GM18858 (cell line): ENCODE results near the gene ATG4C.
A peak's percentile ranks its signal among the peaks of the same experiment; 100 is the strongest.
"Not testable (repeated sequence)": the region's sequence is repeated elsewhere in the genome, so short reads cannot be mapped to it uniquely, and the experiment has no call there.

Source experiments
- ATAC-seq: cut with Tn5 transposase; IDR thresholded peaks from one replicate; pipeline ENCODE4 v1.9.1; 2021; ENCODE audit not compliant: unreplicated experiment

Gene ATG4C, protein sequence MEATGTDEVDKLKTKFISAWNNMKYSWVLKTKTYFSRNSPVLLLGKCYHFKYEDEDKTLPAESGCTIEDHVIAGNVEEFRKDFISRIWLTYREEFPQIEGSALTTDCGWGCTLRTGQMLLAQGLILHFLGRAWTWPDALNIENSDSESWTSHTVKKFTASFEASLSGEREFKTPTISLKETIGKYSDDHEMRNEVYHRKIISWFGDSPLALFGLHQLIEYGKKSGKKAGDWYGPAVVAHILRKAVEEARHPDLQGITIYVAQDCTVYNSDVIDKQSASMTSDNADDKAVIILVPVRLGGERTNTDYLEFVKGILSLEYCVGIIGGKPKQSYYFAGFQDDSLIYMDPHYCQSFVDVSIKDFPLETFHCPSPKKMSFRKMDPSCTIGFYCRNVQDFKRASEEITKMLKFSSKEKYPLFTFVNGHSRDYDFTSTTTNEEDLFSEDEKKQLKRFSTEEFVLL

DNA sequence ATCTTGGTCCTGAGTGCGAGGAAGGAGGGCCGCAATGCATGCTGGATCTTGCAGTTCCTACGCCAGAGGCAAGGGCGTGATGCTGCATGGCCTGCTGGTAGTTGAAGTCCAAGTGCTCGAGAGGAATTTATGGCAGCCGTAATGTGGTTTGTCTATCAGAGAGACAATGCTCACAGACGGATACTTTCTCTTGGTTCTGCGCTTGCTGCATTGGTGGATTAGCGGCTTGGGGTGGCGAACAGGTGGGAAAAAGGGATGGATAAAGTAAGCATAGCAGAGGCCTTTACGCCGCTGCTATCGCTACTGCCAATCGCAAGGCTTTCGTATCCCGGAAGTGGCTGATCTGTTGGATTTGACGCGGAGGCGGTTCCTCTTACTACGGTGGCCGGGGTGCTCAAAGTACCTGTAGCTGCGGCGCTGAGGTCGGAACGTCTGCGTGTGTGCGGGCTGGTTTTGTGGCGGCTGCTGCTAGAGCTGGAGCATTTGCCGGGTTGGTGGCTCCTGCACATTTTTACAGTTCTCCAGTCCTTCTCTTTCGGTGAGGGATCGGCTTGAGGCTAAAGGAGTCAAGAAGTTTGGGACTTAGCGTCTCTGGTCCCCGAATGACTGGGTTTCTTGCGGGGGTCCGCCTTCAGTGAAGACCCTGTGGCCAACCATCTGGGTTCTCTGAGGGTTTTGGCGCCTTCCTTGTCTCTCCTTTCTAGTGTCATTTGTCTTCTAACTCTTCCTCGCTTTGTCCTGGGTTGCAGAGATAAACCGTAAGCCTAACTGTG, at the start of gene ATG4C:
TSS of gene ATG4C (plus strand) at position 397 of the 773 bp plus-strand sequence. CDS start 19,655 bp downstream, outside the sequence.
- ATAC-seq: peak; percentile 82

DNA sequence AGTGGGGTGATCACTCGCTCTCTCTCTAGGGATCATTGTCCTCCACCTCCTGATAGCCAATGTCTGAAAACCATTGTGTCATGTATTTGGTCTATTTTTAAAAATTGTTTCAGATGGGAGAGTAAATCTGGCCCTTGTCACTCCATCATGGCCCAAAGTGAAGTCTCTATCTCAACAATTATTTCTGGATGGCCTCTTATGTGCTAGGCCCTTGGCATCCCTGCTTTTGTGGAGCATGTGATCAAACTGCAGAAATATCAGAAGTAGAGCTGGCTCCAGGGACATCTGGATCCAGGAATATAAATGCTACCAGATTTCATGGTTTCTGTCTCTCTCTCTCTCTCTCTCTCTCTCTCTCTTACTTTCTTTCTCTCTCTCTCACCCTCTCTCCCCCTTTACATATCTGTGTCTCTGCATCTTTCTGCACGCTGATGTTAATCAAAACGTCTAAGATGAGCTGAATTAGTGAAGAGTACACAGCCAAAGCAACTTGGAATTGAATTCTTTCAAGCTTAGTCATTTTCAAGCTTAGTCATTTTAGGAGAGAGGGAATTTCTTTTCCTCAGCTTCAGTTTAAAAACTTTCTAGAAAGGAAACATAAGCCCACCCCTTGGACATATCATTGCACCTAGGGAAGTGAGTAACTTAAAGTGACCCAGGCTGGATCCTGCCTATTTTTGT, 48.3 kb upstream of the ATG4C start:
- no peak for ATAC-seq

DNA sequence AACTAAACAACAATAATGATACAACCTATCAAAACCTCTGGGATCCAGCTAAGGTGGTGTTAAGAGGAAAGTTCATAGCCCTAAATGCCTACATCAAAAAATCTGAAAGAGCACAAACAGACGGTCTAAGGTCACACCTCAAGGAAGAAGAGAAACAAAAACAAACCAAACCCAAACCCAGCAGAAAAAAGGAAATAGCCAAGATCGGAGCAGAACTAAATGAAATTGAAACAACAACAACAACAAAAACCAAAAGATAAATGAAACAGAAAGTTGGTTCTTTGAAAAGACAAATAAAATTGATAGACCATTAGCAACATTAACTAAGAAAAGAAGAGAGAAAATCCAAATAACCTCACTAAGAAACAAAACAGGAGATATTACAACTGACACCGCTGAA, 43.2 kb upstream of the ATG4C start:
- not testable (repeated sequence) for ATAC-seq

DNA sequence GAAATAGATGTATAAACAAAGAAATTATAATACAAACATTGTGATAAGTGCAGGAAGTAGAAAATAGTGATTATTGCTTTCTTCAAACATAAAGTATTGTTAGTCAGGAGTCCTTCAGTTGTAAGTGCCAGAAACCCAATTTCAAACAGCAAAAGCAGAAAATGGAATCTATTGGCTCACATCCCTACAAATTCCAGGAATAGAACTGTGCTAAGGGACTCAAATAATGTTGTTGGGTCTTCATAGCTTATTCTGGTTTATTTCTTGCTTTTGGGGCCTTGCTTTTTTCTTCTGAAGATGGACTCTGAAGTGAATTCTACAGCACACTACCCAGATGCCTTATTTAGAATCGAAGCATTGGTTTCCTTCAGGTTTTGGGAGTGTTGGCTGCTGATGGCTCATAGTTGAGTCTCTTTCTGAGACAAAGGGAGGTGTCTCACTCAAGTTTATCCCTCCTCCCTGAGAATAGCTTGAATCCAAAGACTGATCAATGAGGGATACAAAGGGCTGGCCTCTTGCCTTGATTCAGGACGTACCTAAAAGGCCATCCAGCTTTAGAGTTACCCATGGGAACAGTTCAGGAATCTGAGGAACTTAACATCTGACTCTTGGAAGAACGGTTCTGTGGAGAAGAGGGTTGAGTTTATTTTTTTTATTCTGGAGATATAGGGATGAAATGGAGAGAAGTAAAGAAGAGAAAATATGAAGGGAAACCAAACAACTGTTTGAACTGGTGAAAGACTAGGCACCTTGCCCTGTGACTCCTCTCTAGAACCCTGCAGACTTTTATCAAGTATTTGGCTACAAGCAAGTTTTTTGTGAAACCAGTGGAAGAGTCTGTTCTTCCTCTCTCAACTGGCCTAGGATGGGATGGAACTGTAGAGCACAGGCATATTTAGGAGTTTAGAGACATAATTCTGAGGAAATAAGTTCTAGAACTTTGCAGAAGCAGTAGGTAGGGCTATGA, 39.0 kb upstream of the ATG4C start:
- ATAC-seq: no peak

DNA sequence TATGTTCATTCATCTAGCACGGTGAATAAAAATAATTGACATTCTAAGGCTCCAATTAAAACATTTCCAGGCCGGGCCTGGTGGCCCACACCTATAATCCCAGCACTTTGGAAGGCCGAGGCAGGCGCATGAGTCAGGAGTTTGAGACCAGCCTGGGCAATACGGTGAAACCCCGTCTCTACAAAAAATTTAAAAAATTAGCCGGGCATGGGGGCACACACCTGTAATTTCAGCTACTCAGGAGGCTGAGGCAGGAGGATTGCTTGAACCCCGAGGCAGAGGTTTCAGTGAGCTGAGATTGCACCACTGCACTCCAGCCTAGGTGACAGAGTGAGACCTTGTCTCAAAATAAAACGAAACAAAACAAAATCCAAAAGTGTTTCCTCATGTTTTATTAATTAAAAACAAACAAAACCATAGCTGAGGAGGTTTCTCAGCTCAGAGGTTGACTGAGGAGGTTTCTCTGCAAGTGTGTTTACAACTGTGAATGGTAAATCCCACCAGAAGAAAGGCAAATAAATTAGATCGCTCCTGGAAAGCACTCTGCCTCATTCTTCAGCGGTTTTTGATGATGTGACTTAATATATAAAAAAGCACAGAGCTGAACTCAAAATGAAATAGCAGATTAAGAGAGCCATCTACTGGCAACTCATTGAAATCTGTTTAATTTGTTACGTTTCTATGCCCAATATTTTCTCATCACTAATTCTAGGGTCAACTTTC, 37.7 kb upstream of the ATG4C start:
- ATAC-seq: no peak

DNA sequence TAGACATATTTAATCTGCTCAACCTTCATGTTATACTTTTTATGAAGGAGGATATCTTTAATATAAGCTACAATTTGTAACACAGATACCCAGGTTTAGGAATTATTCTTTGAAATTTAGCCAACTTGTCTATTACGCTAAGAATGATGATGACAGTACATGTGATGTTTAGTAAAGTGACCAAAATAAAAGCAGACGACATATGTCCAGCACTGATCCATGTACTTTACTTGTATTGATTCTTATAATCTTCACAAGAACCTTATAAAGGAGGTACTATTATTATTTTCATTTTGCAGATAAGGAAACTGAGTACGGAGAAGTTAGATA, 37.2 kb upstream of the ATG4C start:
- ATAC-seq: no peak

DNA sequence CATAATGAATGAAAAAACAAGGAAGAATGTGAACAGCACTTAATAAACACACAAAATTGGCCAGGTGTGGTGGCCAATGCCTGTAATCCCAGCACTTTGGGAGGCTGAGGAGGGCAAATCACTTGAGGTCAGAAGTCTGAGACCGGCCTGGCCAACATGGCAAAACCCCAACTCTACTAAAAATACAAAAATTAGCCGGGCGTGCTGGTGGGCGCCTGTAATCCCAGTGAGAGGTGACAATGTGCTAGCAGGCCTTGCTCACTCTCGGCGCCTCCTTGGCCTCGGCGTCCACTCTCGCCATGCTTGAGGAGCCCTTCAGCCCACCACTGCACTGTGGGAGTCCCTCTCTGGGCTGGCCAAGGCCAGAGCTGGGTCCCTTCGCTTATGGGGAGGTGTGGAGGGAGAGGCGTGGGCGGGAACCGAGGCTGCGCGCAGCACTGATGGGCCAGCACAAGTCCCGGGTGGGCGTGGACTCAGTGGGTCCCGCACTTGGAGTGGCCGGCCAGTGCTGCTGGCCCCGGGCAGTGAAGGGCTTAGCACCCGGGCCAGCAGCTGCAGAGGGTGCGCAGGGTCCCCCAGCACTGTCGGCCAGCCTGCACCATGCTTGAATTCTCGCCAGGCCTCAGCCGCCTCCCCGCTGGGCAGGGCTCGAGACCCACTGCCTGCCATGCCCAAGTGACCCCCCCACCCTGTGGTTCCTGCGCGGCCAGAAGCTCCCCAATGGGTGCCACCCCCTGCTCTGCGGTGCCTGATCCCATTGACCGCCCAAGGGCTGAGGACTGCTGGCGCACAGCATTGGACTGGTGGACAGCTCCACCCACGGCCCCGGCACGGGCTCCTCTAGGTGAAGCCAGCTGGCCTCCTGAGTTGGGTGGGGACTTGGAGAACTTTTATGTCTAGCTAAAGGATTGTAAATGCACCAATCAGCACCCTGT, 30.6 kb upstream of the ATG4C start:
- no peak for ATAC-seq

DNA sequence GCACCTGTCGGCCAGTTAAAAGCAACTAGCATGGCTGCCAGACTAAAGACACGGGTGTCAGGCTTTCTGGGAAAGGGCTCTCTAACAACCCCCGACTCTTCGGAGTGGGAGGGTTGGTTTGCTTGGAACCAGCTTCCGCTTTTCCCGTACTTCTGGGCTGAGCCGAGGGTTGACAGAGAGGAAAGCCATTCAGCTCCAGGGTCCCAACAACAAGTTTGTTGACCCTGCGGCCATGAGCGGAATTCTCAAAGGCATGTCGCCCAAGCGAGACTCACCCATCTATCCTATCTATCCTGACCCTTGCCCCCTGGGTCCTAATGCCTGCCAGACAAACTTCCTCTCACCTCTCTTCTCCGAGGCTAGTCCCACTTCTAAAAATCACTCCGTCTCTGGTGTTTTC, 29.0 kb upstream of the ATG4C start:
- not testable (repeated sequence) for ATAC-seq

DNA sequence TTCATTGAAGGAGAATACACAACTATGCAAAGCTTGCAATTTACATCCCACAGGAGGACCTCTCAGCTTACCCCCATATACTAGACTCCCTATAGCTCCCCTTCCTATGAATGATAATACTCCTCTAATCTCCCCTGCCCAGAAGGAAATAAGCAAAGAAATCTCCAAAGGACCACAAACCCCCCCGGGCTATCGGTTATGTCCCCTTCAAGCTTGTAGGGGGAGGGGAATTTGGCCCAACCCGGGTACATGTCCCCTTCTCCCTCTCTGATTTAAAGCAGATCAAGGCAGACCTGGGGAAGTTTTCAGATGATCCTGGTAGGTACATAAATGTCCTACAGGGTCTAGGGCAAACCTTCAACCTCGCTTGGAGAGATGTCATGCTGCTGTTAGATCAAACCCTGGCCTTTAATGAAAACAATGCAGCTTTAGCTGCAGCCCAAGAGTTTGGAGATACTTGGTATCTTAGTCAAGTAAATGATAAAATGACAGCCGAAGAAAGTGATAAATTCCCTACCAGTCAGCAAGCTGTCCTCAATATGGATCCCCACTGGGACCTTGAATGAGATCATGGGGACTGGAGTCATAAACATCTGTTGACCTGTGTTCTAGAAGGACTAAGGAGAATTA, 27.6 kb upstream of the ATG4C start:
- not testable (repeated sequence) for ATAC-seq

DNA sequence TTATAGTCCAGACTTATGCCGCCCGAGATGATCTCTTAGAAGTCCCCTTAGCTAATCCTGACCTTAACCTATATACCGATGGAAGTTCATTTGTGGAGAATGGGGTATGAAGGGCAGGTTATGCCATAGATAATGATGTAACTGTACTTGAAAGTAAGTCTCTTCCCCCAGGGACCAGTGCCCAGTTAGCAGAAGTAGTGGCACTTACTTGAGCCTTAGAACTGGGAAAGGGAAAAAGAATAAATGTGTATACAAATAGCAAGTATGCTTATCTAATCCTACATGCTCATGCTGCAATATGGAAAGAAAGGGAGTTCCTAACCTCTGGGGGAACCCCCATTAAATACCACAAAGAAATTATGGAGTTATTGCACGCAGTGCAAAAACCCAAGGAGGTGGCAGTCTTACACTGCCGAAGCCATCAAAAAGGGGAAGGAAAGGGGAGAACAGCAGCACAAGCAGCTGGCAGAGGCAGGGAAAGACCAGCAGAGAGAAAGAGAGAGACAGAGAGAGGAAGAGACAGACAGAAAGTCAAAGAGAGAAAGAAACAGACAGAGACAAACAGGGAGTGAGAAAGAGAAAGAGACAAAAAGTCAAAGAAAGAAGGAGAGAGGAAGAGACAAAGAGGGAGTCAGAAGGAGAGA, 24.6 kb upstream of the ATG4C start:
- ATAC-seq: not testable (repeated sequence)

DNA sequence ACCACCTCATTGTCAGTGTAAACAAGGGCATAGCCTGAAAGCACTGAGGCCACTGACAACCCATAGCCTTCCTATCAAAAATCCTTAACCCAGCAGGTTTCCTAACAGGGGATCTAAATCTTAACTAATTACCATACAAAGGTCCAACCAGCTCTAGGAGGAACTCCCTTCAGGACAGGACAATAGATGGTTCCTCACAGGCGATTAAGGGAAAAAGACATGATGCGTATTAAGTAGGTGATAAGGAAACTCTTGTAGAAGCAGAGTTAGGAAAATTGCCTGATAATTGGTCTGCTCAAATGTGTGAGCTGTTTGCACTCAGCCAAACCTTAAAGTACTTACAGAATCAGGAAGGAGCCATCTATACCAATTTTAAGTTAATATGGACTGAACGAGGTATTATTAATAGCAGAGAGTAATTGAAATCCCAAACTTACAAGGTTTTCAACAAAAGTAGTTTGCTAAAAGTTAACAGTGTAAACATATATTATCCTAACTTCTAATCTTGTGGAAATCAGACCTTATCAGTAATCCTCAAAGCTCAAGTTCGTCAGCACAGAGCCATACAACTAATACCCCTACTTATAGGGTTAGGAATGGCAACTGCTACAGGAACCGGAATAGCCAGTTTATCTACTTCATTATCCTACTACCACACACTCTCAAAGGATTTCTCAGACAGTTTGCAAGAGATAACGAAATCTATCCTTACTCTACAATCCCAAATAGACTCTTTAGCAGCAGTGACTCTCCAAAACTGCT, 23.7 kb upstream of the ATG4C start:
- not testable (repeated sequence) for ATAC-seq

DNA sequence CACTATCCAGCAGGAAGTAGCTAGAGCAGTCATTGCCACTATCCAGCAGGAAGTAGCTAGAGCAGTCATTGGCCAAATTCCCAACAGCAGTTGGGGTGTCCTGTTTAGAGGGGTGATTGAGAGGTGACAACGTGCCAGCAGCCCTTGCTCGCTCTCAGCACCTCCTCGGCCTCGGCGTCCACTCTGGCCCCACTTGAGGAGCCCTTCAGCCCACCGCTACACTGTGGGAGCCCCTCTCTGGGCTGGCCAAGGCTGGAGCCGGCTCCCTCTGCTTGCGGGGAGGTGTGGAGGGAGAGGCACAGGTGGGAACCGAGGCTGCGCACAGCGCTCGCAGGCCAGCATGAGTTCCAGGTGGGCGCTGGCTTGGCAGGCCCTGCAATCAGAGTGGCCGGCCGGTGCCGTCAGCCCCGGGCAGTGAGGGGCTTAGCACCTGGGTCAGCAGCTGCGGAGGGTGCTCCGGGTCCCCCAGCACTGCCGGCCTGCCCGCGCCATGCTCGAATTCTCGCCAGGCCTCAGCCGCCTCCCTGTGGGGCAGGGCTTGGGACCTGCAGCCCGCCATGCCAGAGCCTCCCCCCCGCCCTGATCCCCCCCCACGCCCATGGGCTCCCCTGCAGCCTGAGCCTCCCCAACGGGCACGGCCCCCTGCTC, 22.6 kb upstream of the ATG4C start:
- ATAC-seq: not testable (repeated sequence)

DNA sequence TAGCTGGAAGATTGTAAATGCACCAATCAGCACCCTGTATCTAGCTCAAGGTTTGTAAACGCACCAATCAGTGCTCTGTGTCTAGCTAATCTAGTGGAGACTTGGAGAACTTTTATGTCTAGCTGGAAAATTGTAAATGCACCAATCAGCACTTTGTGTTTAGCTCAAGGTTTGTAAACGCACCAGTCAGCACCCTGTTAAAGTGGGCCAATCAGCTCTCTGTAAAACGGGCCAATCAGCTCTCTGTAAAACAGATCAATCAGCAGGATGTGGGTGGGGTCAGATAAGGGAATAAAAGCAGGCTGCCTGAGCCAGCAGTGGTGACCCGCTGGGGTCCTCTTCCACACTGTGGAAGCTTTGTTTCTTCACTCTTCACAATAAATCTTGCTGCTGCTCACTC, 21.9 kb upstream of the ATG4C start:
- ATAC-seq: not testable (repeated sequence)

DNA sequence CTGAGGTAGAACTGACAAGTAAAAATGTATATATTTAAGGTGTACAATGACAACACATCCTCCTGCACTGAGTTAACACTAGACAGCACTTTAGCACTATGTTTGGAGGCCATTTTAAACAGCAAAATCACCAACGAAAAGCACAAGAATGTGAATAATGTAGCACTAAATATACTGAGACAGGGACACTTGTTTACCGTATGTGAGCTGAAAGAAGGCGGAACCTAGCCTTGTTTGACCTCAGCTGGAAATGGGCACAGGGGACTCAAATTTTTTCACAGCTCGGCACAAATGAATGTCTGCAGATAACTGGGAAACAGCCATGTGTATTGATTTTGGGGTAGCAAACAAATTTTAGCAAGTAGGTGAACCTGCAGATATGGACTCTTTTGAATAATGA, 18.0 kb upstream of the ATG4C start:
- no peak for ATAC-seq

DNA sequence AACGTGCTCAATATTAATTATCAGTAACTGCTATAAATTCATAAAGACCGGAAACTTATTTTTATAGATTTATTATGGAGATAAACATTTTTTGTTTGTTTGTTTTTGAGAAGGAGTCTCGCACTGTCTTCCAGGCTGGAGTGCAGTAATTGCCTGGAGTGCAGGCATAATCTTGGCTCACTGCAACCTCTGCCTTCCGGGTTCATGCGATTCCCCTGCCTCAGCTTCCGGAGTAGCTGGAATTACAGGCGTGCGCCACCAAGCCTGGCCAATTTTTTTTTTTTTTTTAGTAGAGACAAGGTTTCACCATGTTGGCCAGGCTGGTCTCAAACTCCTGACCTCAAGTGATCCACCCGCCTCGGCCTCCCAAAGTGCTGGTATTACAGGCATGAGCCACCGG, 15.4 kb upstream of the ATG4C start:
- not testable (repeated sequence) for ATAC-seq

DNA sequence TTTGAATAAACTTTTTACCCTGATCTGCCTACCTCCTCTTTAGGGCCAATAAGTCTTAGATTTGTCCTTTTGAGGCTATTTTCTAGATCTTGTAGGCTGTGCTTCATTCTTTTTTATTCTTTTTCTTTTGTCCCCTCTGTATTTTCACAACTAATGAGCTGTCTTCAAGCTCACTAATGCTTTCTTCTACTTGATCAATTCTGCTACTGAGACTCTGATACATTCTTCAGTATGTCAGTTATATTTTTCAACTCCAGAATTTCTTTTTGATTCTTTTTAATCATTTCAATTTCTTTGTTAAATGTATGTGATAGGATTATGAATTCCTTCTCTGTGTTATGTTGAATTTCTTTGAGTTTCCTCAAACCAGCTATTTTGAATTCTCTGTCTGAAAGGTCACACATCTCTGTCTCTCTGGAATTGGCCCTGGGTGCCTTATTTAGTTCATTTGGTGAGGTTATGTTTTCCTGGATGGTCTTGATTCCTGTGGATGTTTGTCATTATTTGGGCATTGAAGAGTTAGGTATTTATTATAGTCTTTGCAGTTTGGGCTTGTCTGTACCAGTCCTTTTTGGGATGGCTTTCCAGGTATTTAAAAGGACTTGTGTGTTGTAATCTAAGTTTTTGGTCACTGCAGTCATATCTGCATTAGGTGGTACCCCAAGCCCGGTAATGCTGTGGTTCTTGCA, 11.2 kb upstream of the ATG4C start:
- no peak for ATAC-seq
